ENCODE measurements around the gene CEACAM5.

CEACAM5 gene

GRCh38 chr19:41711376-41712261 is 3.2 kb downstream of the CEACAM5 start:
- Histone ChIP-seq H4K20me1 (peaks cover 0 to 11% (median 0%) of the 10 kb centered on the region in 11 experiments; a peak in 1 of 22 replicates), H3K36me3 (no peaks in the 10 kb centered on the region), H3K9me3 (replicated peaks in 1 of 11) (no peaks in the 10 kb centered on the region), H3K9ac (no peak overlapping the region), H3K4me3 (no peak overlapping the region), H3K27me3 (peaks cover 0 to 4% (median 0%) of the 10 kb centered on the region in 11 experiments; a peak in 1 of 22 replicates), H3K27ac (no peak overlapping the region), H3K4me2 (no peak overlapping the region), H3K4me1 (peaks cover 0 to 12% (median 4%) of the 10 kb centered on the region in 10 experiments; a peak in 6 of 20 replicates)
- no peak for TF ChIP-seq Cebpa-rat (IDR thresholded peaks at IDR 0.05)

DNA sequence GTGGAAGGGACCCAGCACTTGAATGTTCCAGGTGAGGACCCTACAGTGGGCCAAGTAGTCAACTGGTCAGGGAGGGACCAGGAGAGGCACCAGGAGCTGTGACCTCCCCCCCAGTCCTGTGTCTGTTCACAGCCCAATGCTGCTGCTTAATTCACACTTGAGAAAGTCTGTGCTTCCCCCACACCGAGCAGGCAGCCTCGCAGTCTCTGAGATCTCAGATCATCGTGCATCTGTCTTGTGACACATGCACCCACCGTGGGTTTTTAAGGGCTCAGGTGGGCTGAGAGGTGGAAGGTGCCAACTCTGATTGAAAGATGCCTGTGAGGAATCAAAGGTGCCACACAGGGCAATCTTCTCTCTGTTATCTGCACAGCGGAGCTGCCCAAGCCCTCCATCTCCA is 6.2 kb downstream of the CEACAM5 start:
- Histone ChIP-seq H3K9ac (no peak overlapping the region), H3K9me3 (replicated peaks in 1 of 11) (no peaks in the 10 kb centered on the region), H3K4me2 (no peak overlapping the region), H3K4me1 (no peaks in the 10 kb centered on the region), H3K36me3 (no peaks in the 10 kb centered on the region), H3K4me3 (no peak overlapping the region), H3K27ac (no peak overlapping the region), H4K20me1 (no peaks in the 10 kb centered on the region; a peak in 1 of 22 replicates), H3K27me3 (peaks cover 0 to 4% (median 0%) of the 10 kb centered on the region in 11 experiments; a peak in 1 of 22 replicates)
- TF ChIP-seq Cebpa-rat (IDR thresholded peaks at IDR 0.05) = no peak

DNA sequence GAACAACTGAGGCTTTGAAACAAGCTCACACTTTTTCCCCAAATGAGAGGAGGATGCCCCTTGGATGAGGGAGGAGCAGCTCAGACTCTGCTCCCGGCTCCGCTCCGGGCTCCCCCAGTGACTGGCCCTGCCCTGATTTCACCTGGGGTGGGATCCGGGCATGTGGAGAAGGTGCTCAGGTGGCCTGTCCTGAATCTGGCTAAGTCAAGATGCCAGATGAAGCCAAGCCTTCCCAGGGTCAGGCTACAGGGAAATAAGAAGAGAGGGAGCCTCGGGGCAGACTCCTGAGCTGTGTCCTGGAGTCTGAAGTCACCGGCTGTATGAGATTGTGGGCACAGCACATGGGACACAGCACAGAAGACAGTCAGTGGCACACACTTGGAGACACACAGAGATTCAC is 10.3 kb downstream of the CEACAM5 start:
- Histone ChIP-seq H3K4me3 (no peak overlapping the region), H3K4me2 (no peak overlapping the region), H3K36me3 (no peaks in the 10 kb centered on the region), H3K27ac (no peak overlapping the region), H3K27me3 (no peaks in the 10 kb centered on the region), H3K9ac (no peak overlapping the region), H3K4me1 (no peaks in the 10 kb centered on the region), H4K20me1 (no peaks in the 10 kb centered on the region; a peak in 1 of 22 replicates), H3K9me3 (replicated peaks in 1 of 11) (no peaks in the 10 kb centered on the region)
- no peak for TF ChIP-seq Cebpa-rat (IDR thresholded peaks at IDR 0.05)

GRCh38 chr19:41720103-41720502 is 11.7 kb downstream of the CEACAM5 start:
- Histone ChIP-seq H3K27ac (no peak overlapping the region), H3K4me1 (no peaks in the 10 kb centered on the region), H3K4me2 (no peak overlapping the region), H3K4me3 (no peak overlapping the region), H4K20me1 (no peaks in the 10 kb centered on the region; a peak in 1 of 22 replicates), H3K36me3 (no peaks in the 10 kb centered on the region), H3K27me3 (no peaks in the 10 kb centered on the region), H3K9ac (no peak overlapping the region), H3K9me3 (replicated peaks in 1 of 11) (no peaks in the 10 kb centered on the region)
- no peak for TF ChIP-seq Cebpa-rat (IDR thresholded peaks at IDR 0.05)

GRCh38 chr19:41726493-41726892 is 18.1 kb downstream of the CEACAM5 start:
- Histone ChIP-seq H3K4me3 (no peak overlapping the region), H3K27ac (no peak overlapping the region), H3K4me1 (no peaks in the 10 kb centered on the region), H3K9ac (no peak overlapping the region), H3K27me3 (no peaks in the 10 kb centered on the region), H3K4me2 (no peak overlapping the region), H3K36me3 (no peaks in the 10 kb centered on the region), H3K9me3 (replicated peaks in 1 of 11) (no peaks in the 10 kb centered on the region), H4K20me1 (no peaks in the 10 kb centered on the region)
- TF ChIP-seq Cebpa-rat (IDR thresholded peaks at IDR 0.05) = no peak

GRCh38 chr19:41734156-41734555 is 25.7 kb downstream of the CEACAM5 start:
- H3K27ac ChIP-seq = no peak overlapping the region
- TF ChIP-seq Cebpa-rat (IDR thresholded peaks at IDR 0.05) = no peak
- H3K9ac ChIP-seq = no peak overlapping the region
- H3K4me1 ChIP-seq = peaks cover 0 to 4% (median 0%) of the 10 kb centered on the region in 10 experiments; a peak in 1 of 20 replicates
- no peaks in the 10 kb centered on the region for H3K27me3 ChIP-seq
- no peaks in the 10 kb centered on the region for H4K20me1 ChIP-seq
- no peak overlapping the region for H3K4me2 ChIP-seq
- H3K36me3 ChIP-seq = no peaks in the 10 kb centered on the region
- H3K4me3 ChIP-seq = no peak overlapping the region
- H3K9me3 ChIP-seq (replicated peaks in 1 of 11) = no peaks in the 10 kb centered on the region

- no peak for TF ChIP-seq Cebpa-rat (IDR thresholded peaks at IDR 0.05)
- no peak overlapping the region for H3K9ac ChIP-seq
- peaks cover 0 to 4% (median 0%) of the 10 kb centered on the region in 10 experiments; a peak in 1 of 20 replicates for H3K4me1 ChIP-seq
- H4K20me1 ChIP-seq = no peaks in the 10 kb centered on the region
- no peaks in the 10 kb centered on the region for H3K36me3 ChIP-seq
- H3K27me3 ChIP-seq = no peaks in the 10 kb centered on the region
- H3K4me2 ChIP-seq = no peak overlapping the region
- no peaks in the 10 kb centered on the region for H3K9me3 ChIP-seq (replicated peaks in 1 of 11)
- no peak overlapping the region for H3K27ac ChIP-seq
- H3K4me3 ChIP-seq = no peak overlapping the region
Measured at GRCh38 chr19:41734585-41734984, 26.2 kb downstream of the CEACAM5 start.

DNA sequence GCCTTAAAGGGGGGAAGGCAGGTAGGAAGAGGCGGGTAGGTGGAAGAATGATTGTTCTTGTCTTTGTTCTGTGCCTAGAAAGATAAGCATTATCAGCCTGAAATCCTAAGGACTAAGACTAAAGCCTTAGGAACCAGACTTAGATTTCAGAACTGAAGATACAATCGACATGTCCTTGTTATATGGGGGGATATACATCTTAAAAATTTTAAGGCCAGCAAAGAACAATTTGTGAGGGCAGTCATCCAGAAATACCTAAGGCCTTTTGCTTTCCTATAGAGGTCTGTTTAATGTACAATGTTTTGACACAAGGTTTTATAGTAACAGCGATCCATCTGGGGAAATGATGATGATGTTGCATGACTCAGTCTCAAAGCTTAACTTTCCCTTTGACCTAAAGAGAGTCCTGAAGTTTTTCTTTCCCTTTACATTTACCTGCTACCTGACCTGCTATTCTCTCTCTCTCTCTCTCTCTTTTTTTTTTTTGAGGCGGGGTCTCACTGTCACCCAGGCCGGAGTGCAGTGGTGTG is 26.7 kb downstream of the CEACAM5 start:
- H3K9me3 ChIP-seq (replicated peaks in 1 of 11) = no peaks in the 10 kb centered on the region
- H3K4me2 ChIP-seq = no peak overlapping the region
- no peaks in the 10 kb centered on the region for H3K36me3 ChIP-seq
- H4K20me1 ChIP-seq = no peaks in the 10 kb centered on the region
- no peak overlapping the region for H3K27ac ChIP-seq
- peaks cover 0 to 6% (median 0%) of the 10 kb centered on the region in 10 experiments; a peak in 2 of 20 replicates for H3K4me1 ChIP-seq
- TF ChIP-seq Cebpa-rat (IDR thresholded peaks at IDR 0.05) = no peak
- no peaks in the 10 kb centered on the region for H3K27me3 ChIP-seq
- H3K9ac ChIP-seq = no peak overlapping the region
- H3K4me3 ChIP-seq = no peak overlapping the region

DNA sequence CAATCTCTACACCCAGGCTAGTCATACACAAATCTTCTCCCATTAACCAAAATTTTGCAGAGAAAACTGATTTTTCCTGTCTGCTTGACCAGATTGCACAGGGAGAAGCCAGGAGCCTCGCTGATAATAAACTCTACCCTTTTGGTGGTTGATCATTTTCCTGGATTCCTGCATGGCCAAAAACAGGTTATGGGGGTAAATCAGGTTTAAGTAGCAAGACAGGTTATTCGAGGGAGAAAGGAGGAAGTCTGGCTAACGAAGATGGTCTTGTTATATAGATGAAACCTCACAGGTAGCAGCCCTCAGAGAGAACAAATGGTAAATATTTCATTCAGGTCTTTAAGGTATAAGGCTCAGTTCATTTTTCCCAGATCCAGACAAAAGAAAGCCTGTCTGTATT is 30.9 kb downstream of the CEACAM5 start:
- no peaks in the 10 kb centered on the region for H3K36me3 ChIP-seq
- H3K4me3 ChIP-seq = no peak overlapping the region
- H3K9ac ChIP-seq = no peak overlapping the region
- H3K4me1 ChIP-seq = peaks cover 6 to 19% (median 15%) of the 10 kb centered on the region in 10 experiments
- H3K27me3 ChIP-seq = no peaks in the 10 kb centered on the region
- H4K20me1 ChIP-seq = no peaks in the 10 kb centered on the region
- no peak overlapping the region for H3K27ac ChIP-seq
- H3K4me2 ChIP-seq = no peak overlapping the region
- no peaks in the 10 kb centered on the region for H3K9me3 ChIP-seq (replicated peaks in 1 of 11)
- TF ChIP-seq Cebpa-rat (IDR thresholded peaks at IDR 0.05) = no peak

Data from BLaER1 treated with 17β-estradiol and CSF1 and Interleukin-3, amounts not matched to agents 10 nM and 100 nM (cell line).